ENCODE results near the gene RBM23.

- no peak for TF ChIP-seq CTCF (IDR thresholded peaks at IDR 0.05; ENCODE audit: extremely low read depth in 1 of 2, insufficient read depth in 1 of 2, low read depth in 1 of 2, low read length in 2 of 2)
- TF ChIP-seq POLR2AphosphoS5 (IDR thresholded peaks at IDR 0.05; ENCODE audit: insufficient read depth, low read depth, low read length), result no peak
- no peak for TF ChIP-seq EZH2 (IDR thresholded peaks at IDR 0.05; ENCODE audit: borderline replicate concordance, low read depth, low read length, severe bottlenecking)
- no peak for TF ChIP-seq POLR2A (IDR thresholded peaks at IDR 0.05; ENCODE audit: low read depth, low read length)
- TF ChIP-seq MAX (IDR thresholded peaks at IDR 0.05; ENCODE audit: insufficient read depth, insufficient read length), result no peak
- TF ChIP-seq MYC (IDR thresholded peaks at IDR 0.05; ENCODE audit: low read depth, low read length), result no peak
These were observed 10.3 kb downstream of the RBM23 start for GRCh38 chr14:22908601-22909000.

All from endothelial cell of umbilical vein (primary cell).